Measurements from ENCODE around the gene FAM222B. TPM values are rescaled to one million over a fixed set of nuclear protein-coding genes. Genes with fewer than 3 reads are reported as not detected.

FAM222B gene
- total RNA-seq, 1 donor from 2014 or later: 37.9 TPM

DNA sequence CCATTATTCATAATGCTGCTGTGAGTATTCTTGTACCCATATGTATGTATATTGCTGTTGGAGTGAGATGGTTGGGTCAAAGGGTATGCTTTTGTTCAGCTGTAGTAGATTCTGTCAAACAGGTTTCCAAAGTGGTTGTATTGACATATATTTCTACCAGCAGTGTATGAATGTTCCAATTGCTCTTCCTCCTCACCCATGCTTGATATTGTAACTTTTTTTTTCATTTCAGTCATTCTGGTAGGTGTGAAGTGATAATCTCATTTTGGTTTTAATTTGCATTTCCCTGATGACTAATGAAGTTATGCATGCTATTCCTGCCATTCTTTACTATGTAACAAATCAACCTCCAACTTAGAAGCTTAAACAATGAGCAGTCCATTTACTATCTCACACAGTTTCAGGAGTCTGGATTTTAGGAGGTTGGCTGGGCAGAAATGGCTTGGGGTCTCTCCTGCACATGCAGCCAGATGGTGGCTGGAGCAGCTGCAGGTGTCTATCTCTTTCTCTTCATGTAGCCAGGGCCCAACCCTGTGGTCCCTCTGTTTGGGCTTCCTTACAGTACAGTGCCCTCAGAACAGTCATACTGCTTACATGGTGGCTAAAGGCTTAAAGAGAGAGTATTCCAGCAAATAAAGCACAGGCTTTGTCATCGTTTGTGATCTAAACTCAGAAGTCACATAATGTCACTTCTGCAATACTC lies 33.4 kb upstream of the FAM222B start:
- no peak for DNase-seq (ENCODE audit: low spot score in 2 of 2, unreplicated experiment in 2 of 2)
- no peaks in the 10 kb centered on the region for H3K9me3 Mint-ChIP-seq
- H3K4me3 Mint-ChIP-seq: no peak overlapping the region
- H3K36me3 Mint-ChIP-seq: peaks cover 21% of the 10 kb centered on the region
- no peak overlapping the region for H3K27ac Mint-ChIP-seq
- peaks cover 4% of the 10 kb centered on the region for H3K4me1 Mint-ChIP-seq
- H3K27me3 Mint-ChIP-seq (ENCODE audit: low read depth): no peaks in the 10 kb centered on the region
- TF ChIP-seq CTCF (IDR thresholded peaks at IDR 0.05; ENCODE audit: unreplicated experiment): no peak

DNA sequence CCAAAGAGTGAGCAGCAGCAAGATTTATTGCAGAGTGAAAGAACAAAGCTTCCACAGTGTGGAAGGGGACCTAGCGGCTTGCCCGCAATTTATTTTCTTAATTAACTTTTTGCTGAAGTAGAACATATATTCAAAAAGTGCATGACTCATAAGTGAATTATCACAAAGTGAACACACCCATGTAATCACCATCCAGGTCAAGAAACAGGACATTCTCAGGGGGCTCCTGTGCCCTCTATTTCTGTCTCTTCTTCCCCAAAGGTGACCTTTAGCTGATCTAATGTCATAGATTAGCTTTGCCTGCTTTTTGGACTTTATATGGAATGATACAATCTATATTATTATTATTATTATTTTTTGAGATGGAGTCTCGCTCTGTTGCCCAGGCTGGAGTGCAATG lies 32.2 kb upstream of the FAM222B start:
- Mint-ChIP-seq H3K9me3 (no peaks in the 10 kb centered on the region), H3K36me3 (peaks cover 13% of the 10 kb centered on the region), H3K4me3 (no peak overlapping the region), H3K4me1 (peaks cover 4% of the 10 kb centered on the region), H3K27me3 (ENCODE audit: low read depth) (no peaks in the 10 kb centered on the region), H3K27ac (no peak overlapping the region)
- DNase-seq (ENCODE audit: low spot score in 2 of 2, unreplicated experiment in 2 of 2): no peak
- TF ChIP-seq CTCF (IDR thresholded peaks at IDR 0.05; ENCODE audit: unreplicated experiment): no peak

GRCh38 chr17:28873839-28874238 lies 31.2 kb upstream of the FAM222B start:
- DNase-seq (ENCODE audit: low spot score in 2 of 2, unreplicated experiment in 2 of 2): no peak
- H3K27me3 Mint-ChIP-seq (ENCODE audit: low read depth): no peaks in the 10 kb centered on the region
- peaks cover 10% of the 10 kb centered on the region for H3K36me3 Mint-ChIP-seq
- H3K4me3 Mint-ChIP-seq: no peak overlapping the region
- H3K4me1 Mint-ChIP-seq: peaks cover 4% of the 10 kb centered on the region
- no peak overlapping the region for H3K27ac Mint-ChIP-seq
- TF ChIP-seq CTCF (IDR thresholded peaks at IDR 0.05; ENCODE audit: unreplicated experiment): no peak
- no peaks in the 10 kb centered on the region for H3K9me3 Mint-ChIP-seq

- no peaks in the 10 kb centered on the region for H3K36me3 Mint-ChIP-seq
- no peak overlapping the region for H3K4me3 Mint-ChIP-seq
- no peak for TF ChIP-seq CTCF (IDR thresholded peaks at IDR 0.05; ENCODE audit: unreplicated experiment)
- H3K27ac Mint-ChIP-seq: no peak overlapping the region
- no peaks in the 10 kb centered on the region for H3K9me3 Mint-ChIP-seq
- peaks cover 4% of the 10 kb centered on the region for H3K4me1 Mint-ChIP-seq
- no peaks in the 10 kb centered on the region for H3K27me3 Mint-ChIP-seq (ENCODE audit: low read depth)
- DNase-seq (ENCODE audit: low spot score in 2 of 2, unreplicated experiment in 2 of 2): no peak
Observed at GRCh38 chr17:28871056-28871579, 28.5 kb upstream of the FAM222B start.

DNA sequence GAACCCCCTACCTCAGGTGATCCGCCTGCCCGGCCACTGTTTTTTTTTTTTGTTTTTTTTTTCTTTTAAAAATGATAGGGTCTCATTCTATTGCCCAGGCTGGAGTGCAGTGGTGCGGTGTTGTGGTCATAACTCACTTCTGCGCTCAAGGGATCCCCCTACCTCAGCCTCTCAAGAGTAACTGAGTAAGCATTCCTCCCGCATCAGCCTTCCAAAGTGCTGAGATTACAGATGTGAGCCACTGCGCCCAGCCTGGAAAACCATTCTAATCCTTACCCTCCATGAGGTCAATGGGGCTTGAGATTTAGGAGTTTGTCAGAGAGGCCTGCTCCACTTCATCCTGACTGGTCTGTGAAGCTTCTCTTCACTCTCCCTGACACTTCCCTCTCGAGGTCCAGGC lies 24.7 kb upstream of the FAM222B start:
- DNase-seq (ENCODE audit: low spot score in 2 of 2, unreplicated experiment in 2 of 2): no peak
- Mint-ChIP-seq H3K4me1 (no peaks in the 10 kb centered on the region), H3K27me3 (ENCODE audit: low read depth) (no peaks in the 10 kb centered on the region), H3K27ac (no peak overlapping the region), H3K36me3 (no peaks in the 10 kb centered on the region), H3K4me3 (no peak overlapping the region), H3K9me3 (no peaks in the 10 kb centered on the region)
- no peak for TF ChIP-seq CTCF (IDR thresholded peaks at IDR 0.05; ENCODE audit: unreplicated experiment)

All from mesothelial cell of epicardium (in vitro differentiated cells).